Activated T-cell treated with anti-CD3 and anti-CD28 coated beads, Interleukin-2, amount 50 U/mL, for 24 hours (primary cell): Measurements from ENCODE around the gene MTFMT.
"Not testable (repeated sequence)": the region's sequence is repeated elsewhere in the genome, so short reads cannot be mapped to it uniquely, and the experiment has no call there.

Source experiments
- DNase-seq: peaks from one replicate; pipeline ENCODE4 v3.0.0-alpha.2; 2020
- H3K27ac Mint-ChIP-seq: 2 replicates; pipeline ENCODE4 v1.8.0; 2020; ENCODE audit warnings: mild to moderate bottlenecking, mixed read lengths
- H3K27me3 Mint-ChIP-seq: 2 replicates; pipeline ENCODE4 v1.8.0; 2020; ENCODE audit warnings: mixed read lengths
- H3K36me3 Mint-ChIP-seq: 2 replicates; pipeline ENCODE4 v1.8.0; 2020; ENCODE audit warnings: low read depth, mixed read lengths
- H3K4me1 Mint-ChIP-seq: 2 replicates; pipeline ENCODE4 v1.8.0; 2020; ENCODE audit warnings: low read depth, mixed read lengths
- H3K4me3 Mint-ChIP-seq: 2 replicates; pipeline ENCODE4 v1.8.0; 2020; ENCODE audit warnings: mild to moderate bottlenecking, moderate library complexity, mixed read lengths
- H3K9me3 Mint-ChIP-seq: 2 replicates; pipeline ENCODE4 v1.8.0; 2020; ENCODE audit warnings: mixed read lengths

The MTFMT gene

DNA sequence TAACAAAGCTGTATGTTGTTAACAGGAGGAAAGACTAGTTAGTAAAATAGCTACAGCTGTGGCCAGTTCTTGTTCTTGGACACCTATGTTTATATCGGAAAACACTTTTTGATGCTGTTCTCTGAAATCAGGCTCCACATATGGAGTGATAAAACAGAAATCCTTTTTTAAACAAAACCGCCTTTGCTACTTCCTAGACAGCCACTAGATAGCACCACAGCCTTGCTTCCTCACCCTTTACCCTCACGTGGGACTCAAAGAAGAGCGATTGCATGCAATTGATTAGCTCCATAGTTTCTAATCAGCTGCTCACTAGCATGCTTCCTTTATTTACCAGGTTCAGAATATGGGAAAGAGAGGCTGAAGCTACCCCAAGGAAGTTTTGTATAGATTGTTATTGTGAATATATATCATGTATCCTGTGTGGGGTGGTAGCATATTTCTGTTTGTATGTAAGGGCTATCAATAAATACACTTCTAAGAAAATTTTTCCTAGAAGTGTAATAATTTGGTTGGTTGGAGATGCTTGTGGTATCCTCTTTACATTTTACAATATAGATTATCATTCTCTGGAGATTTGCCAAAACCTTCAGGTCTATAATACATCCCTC, 4.3 kb upstream of the MTFMT start:
- no peak overlapping the region for H3K4me3 Mint-ChIP-seq
- H3K4me1 Mint-ChIP-seq = peaks cover 12% of the 10 kb centered on the region
- DNase-seq = no peak
- H3K9me3 Mint-ChIP-seq = no peaks in the 10 kb centered on the region
- peaks cover 4% of the 10 kb centered on the region for H3K36me3 Mint-ChIP-seq
- peaks cover 14% of the 10 kb centered on the region for H3K27me3 Mint-ChIP-seq
- H3K27ac Mint-ChIP-seq = no peak overlapping the region

DNA sequence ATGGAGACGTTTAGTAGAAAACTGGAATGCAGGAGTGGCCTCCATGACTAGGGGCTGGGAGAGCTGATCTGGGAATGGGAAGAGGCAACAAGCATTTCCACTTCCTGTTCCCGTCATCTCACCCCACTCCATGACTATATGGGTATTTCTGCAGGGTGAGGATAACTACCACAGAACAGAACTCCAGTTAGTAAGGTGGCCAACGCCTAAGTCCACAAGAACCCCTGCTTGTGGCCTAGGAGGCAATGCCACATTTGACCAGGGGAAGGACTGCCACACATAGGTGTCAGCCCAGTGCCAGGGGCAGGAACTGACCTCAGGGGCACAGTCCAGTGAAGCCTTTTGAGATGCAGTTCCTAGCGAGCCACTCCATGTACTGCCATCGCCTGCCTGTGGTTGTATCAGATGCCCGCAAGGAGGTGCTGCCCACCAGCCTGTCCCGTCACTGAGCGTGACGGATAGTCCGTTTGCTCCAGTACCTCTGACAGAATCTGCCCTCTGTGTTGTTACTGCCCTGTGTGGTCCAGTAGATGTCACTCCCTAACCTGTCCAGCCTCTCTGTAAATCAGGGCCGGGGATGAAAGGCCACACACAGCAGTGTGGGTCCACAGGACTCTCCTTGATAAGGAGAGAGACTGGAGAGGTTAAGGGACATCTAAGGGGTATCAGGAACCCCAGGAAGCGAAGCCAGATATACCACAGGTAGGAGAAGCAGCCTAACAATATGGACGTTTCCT, 3.5 kb upstream of the MTFMT start:
- Mint-ChIP-seq H3K4me1 (peaks cover 18% of the 10 kb centered on the region), H3K27me3 (peaks cover 14% of the 10 kb centered on the region), H3K36me3 (peaks cover 12% of the 10 kb centered on the region), H3K4me3 (no peak overlapping the region), H3K27ac (no peak overlapping the region), H3K9me3 (no peaks in the 10 kb centered on the region)
- peak; percentile 48 for DNase-seq

DNA sequence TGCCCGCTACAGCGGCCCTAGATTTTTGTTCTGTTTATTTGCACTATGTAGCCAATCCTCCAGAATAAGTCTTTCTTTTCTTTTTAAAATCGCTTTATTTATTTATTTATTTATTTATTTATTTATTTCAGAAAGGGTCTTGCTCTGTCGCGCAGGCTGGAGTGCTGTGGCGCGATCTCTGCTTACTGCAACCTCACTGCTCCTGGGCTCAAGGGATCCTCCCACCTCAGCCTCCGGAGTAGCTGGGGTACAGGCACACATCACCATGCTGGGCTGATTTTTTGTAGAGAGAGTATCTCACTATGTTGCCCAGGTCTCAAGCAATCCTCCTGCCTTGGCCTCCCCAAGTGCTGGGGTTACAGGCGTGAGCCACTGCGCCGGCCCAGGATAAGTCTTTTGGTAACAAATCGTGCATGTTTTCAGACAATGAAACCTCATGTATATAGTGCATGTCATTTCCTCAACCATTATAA, 333 bp upstream of the MTFMT start:
- no peak overlapping the region for H3K27ac Mint-ChIP-seq
- peaks cover 32% of the 10 kb centered on the region for H3K36me3 Mint-ChIP-seq
- H3K9me3 Mint-ChIP-seq = no peaks in the 10 kb centered on the region
- no peak for DNase-seq
- peak overlapping the region; percentile 56 for H3K4me3 Mint-ChIP-seq
- H3K27me3 Mint-ChIP-seq = peaks cover 14% of the 10 kb centered on the region
- H3K4me1 Mint-ChIP-seq = peaks cover 29% of the 10 kb centered on the region

DNA sequence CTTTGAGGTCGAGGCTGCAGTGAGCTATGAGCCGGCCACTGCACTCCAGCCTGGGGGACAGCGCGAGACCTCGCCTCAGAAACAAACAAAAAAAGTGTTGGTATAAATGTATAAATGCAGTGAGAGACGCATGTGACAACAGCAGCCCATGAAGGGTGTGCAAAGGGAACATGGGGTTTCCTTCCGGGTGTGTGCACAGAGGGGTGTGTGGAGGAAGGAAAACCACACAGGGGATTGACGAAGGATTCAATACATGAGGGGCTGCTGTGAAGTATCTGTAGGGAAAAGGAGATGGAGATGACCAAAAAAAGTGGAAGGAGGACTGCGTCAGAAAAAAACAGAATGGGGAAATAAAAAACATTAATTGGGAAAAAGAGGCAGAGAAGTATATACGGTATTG, 1.1 kb downstream of the MTFMT start:
- H3K36me3 Mint-ChIP-seq = peaks cover 44% of the 10 kb centered on the region
- no peaks in the 10 kb centered on the region for H3K9me3 Mint-ChIP-seq
- H3K27ac Mint-ChIP-seq = peak overlapping the region; percentile 78
- DNase-seq = no peak
- peak overlapping the region; percentile 87 for H3K4me3 Mint-ChIP-seq
- H3K4me1 Mint-ChIP-seq = peaks cover 24% of the 10 kb centered on the region
- H3K27me3 Mint-ChIP-seq = peaks cover 14% of the 10 kb centered on the region

DNA sequence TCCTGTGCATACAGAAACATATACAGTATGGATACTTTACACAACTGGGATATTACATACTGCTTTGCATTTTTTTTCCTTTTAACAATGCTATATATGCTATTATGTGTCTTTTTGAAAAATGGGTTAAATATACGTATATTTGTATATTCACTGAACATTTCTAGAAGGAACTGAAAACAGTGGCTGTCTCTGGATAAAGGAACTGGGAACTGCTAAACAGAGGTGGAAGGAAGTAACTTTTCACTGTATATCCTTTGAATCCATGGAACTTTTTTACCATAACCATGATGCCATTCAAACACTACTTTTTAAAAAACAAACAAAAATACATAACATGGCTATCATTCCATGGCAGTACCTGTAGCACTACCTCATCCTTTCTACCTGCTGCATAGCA, 1.8 kb downstream of the MTFMT start:
- no peak overlapping the region for H3K27ac Mint-ChIP-seq
- peaks cover 21% of the 10 kb centered on the region for H3K4me1 Mint-ChIP-seq
- H3K36me3 Mint-ChIP-seq = peaks cover 48% of the 10 kb centered on the region
- no peak for DNase-seq
- no peaks in the 10 kb centered on the region for H3K9me3 Mint-ChIP-seq
- peak overlapping the region; percentile 87 for H3K4me3 Mint-ChIP-seq
- H3K27me3 Mint-ChIP-seq = peaks cover 13% of the 10 kb centered on the region

DNA sequence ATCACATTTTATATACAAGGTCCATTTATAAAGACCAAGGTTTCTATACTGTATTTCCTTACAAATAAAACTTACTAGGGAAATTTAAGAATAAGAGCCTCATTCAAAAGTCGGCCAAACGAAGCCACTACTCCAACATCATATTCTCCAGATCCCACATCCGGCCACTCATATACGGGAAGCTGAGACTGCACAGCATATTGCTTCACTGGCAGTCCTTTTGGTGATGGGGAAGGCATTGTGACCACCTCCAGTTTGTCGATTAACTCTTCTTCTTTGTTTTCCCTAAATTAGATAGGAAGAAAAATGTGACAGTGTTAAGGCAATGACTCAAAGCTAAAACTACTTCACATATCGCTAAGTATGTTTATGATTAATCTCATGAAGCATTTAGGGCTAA, 2.7 kb downstream of the MTFMT start:
- peaks cover 21% of the 10 kb centered on the region for H3K4me1 Mint-ChIP-seq
- H3K27ac Mint-ChIP-seq = peak overlapping the region; percentile 12
- peaks cover 5% of the 10 kb centered on the region for H3K27me3 Mint-ChIP-seq
- no peak overlapping the region for H3K4me3 Mint-ChIP-seq
- H3K36me3 Mint-ChIP-seq = peaks cover 49% of the 10 kb centered on the region
- DNase-seq = no peak
- H3K9me3 Mint-ChIP-seq = no peaks in the 10 kb centered on the region

DNA sequence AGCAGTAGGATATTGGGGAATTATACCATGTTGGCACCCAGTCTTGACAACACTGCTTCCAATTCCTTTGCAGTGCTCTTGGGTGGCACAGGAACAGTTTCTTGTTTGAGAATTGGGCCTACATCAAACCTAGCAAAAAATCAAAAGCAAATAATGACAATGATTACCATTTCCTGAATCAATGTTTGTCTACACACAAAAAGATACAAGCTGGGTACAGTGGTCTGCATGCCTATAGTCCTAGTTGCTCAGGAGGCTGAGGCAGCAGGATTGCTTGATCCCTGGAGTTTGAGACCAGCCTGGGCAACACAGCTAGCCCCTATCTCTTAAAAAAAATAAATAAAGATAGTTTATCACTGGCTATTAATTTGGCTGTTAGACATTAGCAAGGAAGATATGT, 8.0 kb downstream of the MTFMT start:
- no peak for DNase-seq
- H3K36me3 Mint-ChIP-seq = peaks cover 81% of the 10 kb centered on the region
- no peaks in the 10 kb centered on the region for H3K9me3 Mint-ChIP-seq
- no peaks in the 10 kb centered on the region for H3K27me3 Mint-ChIP-seq
- H3K27ac Mint-ChIP-seq = no peak overlapping the region
- no peak overlapping the region for H3K4me3 Mint-ChIP-seq
- H3K4me1 Mint-ChIP-seq = peaks cover 3% of the 10 kb centered on the region

DNA sequence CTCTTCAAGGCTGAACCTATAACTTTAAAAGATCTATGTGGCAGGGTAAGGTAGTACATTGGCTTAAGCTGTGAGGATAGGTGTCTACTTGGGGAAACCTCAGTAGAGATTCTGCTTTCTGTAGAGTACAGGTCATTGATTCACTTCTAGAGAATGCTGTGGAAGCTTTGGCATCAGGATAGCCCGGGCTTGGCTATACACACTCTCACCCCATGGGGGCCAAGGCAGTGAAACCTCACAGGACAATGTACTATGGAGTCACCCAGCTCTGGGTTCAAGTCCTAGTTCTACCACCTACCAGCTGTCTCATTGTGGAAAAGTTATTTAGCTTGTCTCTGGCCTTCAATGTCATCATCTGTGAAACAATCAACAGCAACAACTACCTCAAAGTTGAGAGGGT, 9.0 kb downstream of the MTFMT start:
- H3K4me1 Mint-ChIP-seq = peaks cover 3% of the 10 kb centered on the region
- no peaks in the 10 kb centered on the region for H3K9me3 Mint-ChIP-seq
- peaks cover 81% of the 10 kb centered on the region for H3K36me3 Mint-ChIP-seq
- H3K27ac Mint-ChIP-seq = no peak overlapping the region
- no peak overlapping the region for H3K4me3 Mint-ChIP-seq
- no peak for DNase-seq
- H3K27me3 Mint-ChIP-seq = no peaks in the 10 kb centered on the region

DNA sequence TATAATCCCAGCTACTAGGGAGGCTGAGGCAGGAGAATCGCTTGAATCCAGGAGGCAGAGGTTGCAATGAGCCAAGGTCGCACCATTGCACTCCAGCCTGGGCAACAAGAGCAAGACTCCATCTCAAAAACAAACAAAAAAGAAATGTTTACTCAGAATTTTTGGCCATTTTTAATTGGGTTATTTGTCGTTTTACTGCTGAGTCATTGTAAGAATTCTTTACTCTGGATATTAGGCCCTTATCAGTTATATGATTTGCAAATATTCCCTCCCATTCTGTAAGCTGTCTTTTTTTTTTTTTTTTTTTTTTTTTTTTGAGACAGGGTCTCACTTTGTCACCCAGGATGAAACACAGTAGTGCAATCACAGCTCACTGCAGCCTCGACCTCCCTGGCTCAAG, 18.2 kb downstream of the MTFMT start:
- not testable (repeated sequence) for H3K27me3 Mint-ChIP-seq, H3K4me3 Mint-ChIP-seq, H3K4me1 Mint-ChIP-seq, DNase-seq, H3K9me3 Mint-ChIP-seq
- peaks cover 65% of the 10 kb centered on the region for H3K36me3 Mint-ChIP-seq
- peak overlapping the region; percentile 26 for H3K27ac Mint-ChIP-seq

DNA sequence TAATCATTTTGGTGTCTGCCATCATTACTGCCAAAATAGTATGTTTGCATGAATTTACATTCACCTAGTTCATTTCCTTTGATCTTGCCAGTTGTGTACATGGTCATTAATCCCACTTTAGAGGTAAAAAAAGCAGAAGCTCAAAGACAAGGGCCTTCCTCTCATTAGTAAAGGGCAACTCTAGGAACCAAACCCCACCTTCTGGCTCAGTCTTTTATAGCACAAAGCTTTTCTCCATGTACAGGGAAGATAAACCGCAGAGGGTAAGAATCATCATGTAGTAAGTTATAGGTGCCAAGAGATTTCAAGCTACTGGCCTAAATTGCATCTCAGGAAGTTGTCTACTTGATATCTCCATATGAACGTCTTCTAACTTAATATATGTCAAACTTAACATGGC, 20.5 kb downstream of the MTFMT start:
- Mint-ChIP-seq H3K27me3 (no peaks in the 10 kb centered on the region), H3K36me3 (peaks cover 62% of the 10 kb centered on the region)
- no peak for DNase-seq

DNA sequence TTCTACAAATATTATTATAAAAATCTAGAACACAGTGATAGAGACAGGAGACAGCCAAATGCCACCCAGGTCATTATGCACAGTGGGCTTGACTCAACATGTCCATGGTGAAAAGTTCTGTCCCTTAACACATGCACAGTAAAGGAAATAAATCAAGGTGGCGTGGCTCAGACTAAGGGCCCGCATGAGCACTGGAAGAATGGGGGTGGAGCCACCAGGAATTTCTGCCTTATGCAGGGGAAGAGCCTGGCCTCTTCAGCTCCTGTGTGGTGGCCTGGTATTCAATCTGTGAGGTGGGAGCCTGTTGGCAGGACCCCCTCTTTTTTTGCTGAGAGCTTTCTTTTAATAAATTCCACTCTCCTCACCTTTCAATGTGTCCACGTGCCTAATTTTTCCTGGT, 22.6 kb downstream of the MTFMT start:
- no peak for DNase-seq
- Mint-ChIP-seq H3K27me3 (no peaks in the 10 kb centered on the region), H3K36me3 (peaks cover 57% of the 10 kb centered on the region), H3K4me1 (no peaks in the 10 kb centered on the region), H3K27ac (no peak overlapping the region), H3K4me3 (no peak overlapping the region), H3K9me3 (no peaks in the 10 kb centered on the region)

More for the DNA sequence above, 20.5 kb downstream of the MTFMT start:
- no peak overlapping the region for H3K4me3 Mint-ChIP-seq
- no peak overlapping the region for H3K27ac Mint-ChIP-seq
- peaks cover 4% of the 10 kb centered on the region for H3K9me3 Mint-ChIP-seq
- no peaks in the 10 kb centered on the region for H3K4me1 Mint-ChIP-seq

DNA sequence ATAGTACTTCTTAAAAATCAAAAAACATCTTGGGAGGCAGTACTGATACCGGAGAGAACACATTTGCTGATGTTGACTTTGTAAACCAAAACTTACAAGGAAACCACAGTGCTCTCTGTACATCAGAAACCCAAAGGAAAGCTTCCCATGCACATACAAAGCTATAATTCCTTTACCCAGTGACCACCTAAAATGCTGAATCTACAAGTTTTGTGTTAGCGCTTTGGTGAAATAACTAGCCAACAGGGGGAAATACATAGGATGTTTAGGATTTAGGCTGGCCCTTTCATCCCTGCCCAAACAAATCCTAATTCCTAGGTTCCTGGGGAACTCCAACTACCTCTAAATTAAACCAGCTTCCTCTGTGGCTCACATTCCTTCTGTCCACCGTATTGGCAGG, 24.4 kb downstream of the MTFMT start:
- no peaks in the 10 kb centered on the region for H3K27me3 Mint-ChIP-seq
- peak overlapping the region; percentile 48 for H3K27ac Mint-ChIP-seq
- no peaks in the 10 kb centered on the region for H3K4me1 Mint-ChIP-seq
- H3K36me3 Mint-ChIP-seq = peaks cover 45% of the 10 kb centered on the region
- H3K9me3 Mint-ChIP-seq = no peaks in the 10 kb centered on the region
- no peak overlapping the region for H3K4me3 Mint-ChIP-seq
- no peak for DNase-seq

DNA sequence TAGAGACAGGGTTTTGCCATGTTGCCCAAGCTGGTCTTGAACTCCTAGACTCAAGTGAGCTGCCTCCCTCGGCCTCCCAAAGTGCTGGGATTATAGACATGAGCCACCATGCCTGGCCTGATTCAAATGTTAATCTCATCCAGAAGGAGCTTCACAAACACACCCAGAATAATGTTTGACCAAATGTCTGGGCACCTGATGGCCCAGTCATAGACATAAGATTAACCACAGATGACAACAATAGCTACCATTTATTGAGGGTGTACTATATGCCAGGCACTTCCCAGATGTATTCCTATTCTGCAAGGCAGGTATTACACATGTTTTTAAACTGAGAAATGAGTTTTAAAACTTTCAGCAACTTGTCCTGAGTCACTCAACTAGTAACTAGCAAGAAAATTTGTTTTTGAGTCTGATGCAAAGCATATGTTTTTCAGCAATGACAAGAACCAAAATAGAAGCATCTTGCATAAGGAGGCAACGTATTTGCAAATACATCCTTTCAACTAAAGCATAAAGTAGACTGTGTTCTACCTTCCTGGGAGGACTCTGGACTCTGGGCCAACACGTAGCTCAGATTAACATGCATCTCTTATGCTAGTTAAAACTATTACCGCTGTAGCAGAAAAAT, 31.6 kb downstream of the MTFMT start:
- H3K9me3 Mint-ChIP-seq = no peaks in the 10 kb centered on the region
- peaks cover 4% of the 10 kb centered on the region for H3K4me1 Mint-ChIP-seq
- no peak overlapping the region for H3K4me3 Mint-ChIP-seq
- H3K36me3 Mint-ChIP-seq = peaks cover 8% of the 10 kb centered on the region
- H3K27ac Mint-ChIP-seq = no peak overlapping the region
- no peaks in the 10 kb centered on the region for H3K27me3 Mint-ChIP-seq
- no peak for DNase-seq

DNA sequence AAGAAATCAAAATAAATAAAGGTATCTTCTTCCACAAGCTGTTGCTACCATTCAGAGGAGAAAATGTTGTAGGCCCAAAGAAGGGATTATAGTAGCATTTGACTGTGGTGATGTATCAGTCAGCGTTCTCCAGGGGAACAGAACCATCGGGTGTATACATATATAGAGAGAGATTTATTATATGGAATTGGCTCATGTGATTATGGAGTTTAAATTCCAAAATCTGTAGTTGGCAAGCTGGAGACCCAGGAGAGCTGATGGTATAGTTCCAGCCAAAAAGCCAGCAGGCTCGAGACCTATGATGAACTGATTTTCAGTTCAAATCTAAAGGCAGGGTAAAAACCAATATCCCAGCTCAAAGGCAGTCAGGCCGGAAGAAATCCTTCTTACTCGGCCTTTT, 32.4 kb downstream of the MTFMT start:
- no peaks in the 10 kb centered on the region for H3K9me3 Mint-ChIP-seq
- H3K36me3 Mint-ChIP-seq = peaks cover 4% of the 10 kb centered on the region
- H3K4me1 Mint-ChIP-seq = peaks cover 5% of the 10 kb centered on the region
- DNase-seq = no peak
- H3K27me3 Mint-ChIP-seq = no peaks in the 10 kb centered on the region
- H3K4me3 Mint-ChIP-seq = no peak overlapping the region
- H3K27ac Mint-ChIP-seq = no peak overlapping the region

DNA sequence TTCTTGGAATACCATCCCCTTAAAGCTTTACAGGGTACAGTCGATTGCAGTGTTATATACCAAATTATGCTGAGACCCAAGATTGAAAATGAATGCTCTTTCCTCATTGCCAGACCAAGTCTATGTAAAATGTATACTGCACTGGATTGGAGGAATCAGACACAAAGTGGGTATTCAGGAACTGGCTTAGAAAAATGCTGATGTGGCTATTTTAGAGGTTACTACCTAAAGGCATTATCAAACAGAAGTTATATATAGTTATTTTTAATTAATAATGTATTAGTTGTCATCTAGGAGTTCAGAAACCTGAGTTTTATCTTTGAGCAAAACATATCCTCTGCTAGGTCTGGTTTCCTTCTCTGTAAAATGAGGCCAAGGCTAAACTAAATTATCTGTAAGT, 36.1 kb downstream of the MTFMT start:
- Mint-ChIP-seq H3K36me3 (peaks cover 13% of the 10 kb centered on the region), H3K27me3 (no peaks in the 10 kb centered on the region), H3K27ac (no peak overlapping the region), H3K4me1 (peaks cover 22% of the 10 kb centered on the region), H3K9me3 (no peaks in the 10 kb centered on the region), H3K4me3 (no peak overlapping the region)
- DNase-seq = no peak
